Chondrocyte (in vitro differentiated cells): Measurements from ENCODE around the gene TFDP1. TPM values are rescaled to one million over a fixed set of nuclear protein-coding genes. Genes with fewer than 3 reads are reported as not detected.

Experiments
- DNase-seq: peaks from one replicate; pipeline ENCODE4 v3.0.0; 2021; ENCODE audit warnings: mixed read lengths, low spot score
- H3K27ac Mint-ChIP-seq: one replicate; pipeline ENCODE4 v1.8.0; 2021; ENCODE audit warnings: mild to moderate bottlenecking, moderate library complexity, mixed read lengths; ENCODE audit not compliant: unreplicated experiment
- H3K27me3 Mint-ChIP-seq: 2 replicates; pipeline ENCODE4 v1.8.0; 2021; ENCODE audit warnings: low read depth, mixed read lengths
- H3K36me3 Mint-ChIP-seq: 2 replicates; pipeline ENCODE4 v1.8.0; 2021; ENCODE audit warnings: low read depth, mixed read lengths
- H3K4me1 Mint-ChIP-seq: 2 replicates; pipeline ENCODE4 v1.8.0; 2021; ENCODE audit warnings: low read depth, mild to moderate bottlenecking, mixed read lengths
- H3K4me3 Mint-ChIP-seq: one replicate; pipeline ENCODE4 v1.8.0; 2021; ENCODE audit warnings: mild to moderate bottlenecking, moderate library complexity, mixed read lengths; ENCODE audit not compliant: unreplicated experiment
- H3K9me3 Mint-ChIP-seq: 2 replicates; pipeline ENCODE4 v1.8.0; 2021; ENCODE audit warnings: low read depth, mixed read lengths
- total RNA-seq: library from RNA; stranded (reverse); gene quantifications from 3 replicates; pipeline ENCODE4 v1.2.1, GENCODE V29; 2021
- TF ChIP-seq, protein P1 (sequence below): fragments of 200-600 bp; sonication (generic); IDR thresholded peaks from 2 replicates; pipeline ENCODE4 v1.5.0; 2021; ENCODE audit warnings: antibody characterized with exemption, mild to moderate bottlenecking, moderate library complexity

Gene TFDP1
- total RNA-seq, 1 donor from 2014 or later, result 54.3 TPM

- Mint-ChIP-seq H3K27me3 (no peaks in the 10 kb centered on the region), H3K36me3 (peaks cover 7% of the 10 kb centered on the region), H3K4me3 (no peak overlapping the region), H3K4me1 (no peaks in the 10 kb centered on the region), H3K27ac (no peak overlapping the region), H3K9me3 (no peaks in the 10 kb centered on the region)
- DNase-seq, result peak; percentile 47
- TF ChIP-seq, protein P1, sequence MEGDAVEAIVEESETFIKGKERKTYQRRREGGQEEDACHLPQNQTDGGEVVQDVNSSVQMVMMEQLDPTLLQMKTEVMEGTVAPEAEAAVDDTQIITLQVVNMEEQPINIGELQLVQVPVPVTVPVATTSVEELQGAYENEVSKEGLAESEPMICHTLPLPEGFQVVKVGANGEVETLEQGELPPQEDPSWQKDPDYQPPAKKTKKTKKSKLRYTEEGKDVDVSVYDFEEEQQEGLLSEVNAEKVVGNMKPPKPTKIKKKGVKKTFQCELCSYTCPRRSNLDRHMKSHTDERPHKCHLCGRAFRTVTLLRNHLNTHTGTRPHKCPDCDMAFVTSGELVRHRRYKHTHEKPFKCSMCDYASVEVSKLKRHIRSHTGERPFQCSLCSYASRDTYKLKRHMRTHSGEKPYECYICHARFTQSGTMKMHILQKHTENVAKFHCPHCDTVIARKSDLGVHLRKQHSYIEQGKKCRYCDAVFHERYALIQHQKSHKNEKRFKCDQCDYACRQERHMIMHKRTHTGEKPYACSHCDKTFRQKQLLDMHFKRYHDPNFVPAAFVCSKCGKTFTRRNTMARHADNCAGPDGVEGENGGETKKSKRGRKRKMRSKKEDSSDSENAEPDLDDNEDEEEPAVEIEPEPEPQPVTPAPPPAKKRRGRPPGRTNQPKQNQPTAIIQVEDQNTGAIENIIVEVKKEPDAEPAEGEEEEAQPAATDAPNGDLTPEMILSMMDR, result no peak
Measured at GRCh38 chr13:113599391-113599790, 14.8 kb downstream of the TFDP1 start.

DNA sequence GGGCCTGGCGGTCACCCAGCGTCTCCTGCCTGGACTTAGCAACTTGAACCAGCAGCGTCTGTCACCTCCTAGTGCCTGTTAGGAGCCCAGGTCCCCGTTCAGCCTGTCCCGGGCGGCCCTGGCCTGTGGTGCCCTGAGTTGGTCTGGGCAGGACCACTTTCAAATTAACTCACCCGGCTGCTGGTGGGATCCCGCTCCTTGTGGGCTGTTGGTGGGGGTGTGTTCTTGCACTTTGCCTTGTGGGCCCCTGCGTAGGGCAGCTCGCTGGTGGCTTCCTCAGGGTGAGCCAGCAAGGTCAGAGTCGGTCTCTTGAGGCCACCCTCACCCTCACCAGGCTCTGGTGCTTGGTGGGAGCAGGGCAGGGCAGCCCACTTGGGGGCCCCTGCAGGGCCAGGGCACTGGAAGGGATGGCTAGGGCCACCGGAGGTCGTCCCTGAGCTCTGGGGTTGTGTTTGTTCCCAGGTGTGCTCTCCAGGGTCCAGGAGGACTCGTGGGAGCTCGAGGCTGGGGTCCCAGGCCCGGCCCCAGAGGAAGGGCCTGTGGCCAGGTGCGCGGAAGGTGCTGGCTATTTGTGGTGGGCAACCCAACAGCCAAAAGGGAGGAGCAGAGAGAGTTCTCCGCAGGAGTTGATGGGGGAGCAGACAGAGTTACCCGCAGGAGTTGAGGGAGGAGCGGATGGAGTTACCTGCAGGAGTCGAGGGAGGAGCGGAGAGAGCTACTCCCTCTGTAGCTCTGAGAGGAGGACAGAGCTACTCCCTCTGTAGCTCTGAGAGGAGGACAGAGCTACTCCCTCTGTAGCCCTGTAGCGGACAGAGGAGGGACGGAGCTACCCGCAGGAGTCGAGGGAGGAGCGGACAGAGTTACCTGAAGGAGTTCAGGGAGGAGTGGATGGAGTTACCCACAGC lies 16.9 kb downstream of the TFDP1 start:
- no peaks in the 10 kb centered on the region for H3K4me1 Mint-ChIP-seq
- H3K4me3 Mint-ChIP-seq, result no peak overlapping the region
- TF ChIP-seq, protein P1, result no peak
- H3K36me3 Mint-ChIP-seq, result peaks cover 8% of the 10 kb centered on the region
- no peaks in the 10 kb centered on the region for H3K27me3 Mint-ChIP-seq
- no peaks in the 10 kb centered on the region for H3K9me3 Mint-ChIP-seq
- DNase-seq, result peak; percentile 89
- no peak overlapping the region for H3K27ac Mint-ChIP-seq

GRCh38 chr13:113602291-113602988 lies 17.9 kb downstream of the TFDP1 start:
- Mint-ChIP-seq H3K9me3 (no peaks in the 10 kb centered on the region), H3K27me3 (no peaks in the 10 kb centered on the region), H3K4me3 (no peak overlapping the region), H3K4me1 (no peaks in the 10 kb centered on the region), H3K36me3 (peaks cover 7% of the 10 kb centered on the region), H3K27ac (no peak overlapping the region)
- DNase-seq, result peak; percentile 68
- TF ChIP-seq, protein P1, result no peak

DNA sequence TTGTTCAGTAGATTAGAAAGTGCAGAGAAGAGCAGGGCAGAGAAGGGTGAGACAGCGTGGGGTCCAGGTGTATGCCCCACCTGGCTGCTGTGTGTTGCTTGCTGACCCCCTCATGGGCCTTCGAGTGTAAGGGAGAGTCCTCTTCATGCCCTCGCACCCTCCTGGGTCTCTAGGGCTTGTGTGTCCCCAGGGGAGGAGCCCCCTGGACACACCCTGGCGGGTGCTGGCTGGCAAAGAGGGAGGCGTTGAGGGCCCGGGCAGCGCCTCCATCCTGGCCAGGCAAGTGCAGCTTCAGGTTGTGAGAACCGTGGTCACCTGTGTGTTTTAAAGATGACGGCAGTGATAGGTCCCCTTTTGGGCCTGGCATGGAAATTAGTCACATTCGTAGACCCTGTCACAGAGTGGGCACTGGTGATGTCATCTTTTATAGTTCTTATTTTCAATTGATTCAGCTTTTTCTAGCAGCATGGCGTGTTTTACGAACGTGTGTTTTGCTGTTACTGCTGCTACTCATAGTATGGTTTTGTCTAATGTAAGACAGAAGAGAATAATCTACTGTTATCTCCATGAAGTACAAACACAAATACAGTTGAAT lies 18.7 kb downstream of the TFDP1 start:
- no peak overlapping the region for H3K27ac Mint-ChIP-seq
- H3K36me3 Mint-ChIP-seq, result peaks cover 7% of the 10 kb centered on the region
- peak; percentile 51 for DNase-seq

DNA sequence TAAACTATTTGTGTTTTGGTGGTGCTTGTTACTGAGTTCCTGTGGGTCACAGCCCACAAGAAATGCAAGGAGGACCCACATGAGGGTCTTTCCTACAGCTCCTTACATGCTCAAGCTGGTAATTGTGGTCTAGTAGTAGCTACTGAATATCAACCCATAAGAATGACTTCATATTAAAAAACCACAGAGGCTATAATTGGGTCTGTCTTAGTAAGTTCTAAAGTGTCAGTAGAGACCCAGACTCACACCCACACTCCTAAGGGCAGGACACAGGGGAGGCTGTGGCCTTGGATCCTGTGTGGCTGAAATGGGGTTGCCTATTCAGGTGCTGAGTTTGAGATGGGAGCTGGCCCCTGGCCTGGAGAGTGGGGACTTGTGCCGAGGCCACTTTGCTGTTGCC lies 19.6 kb downstream of the TFDP1 start:
- H3K4me1 Mint-ChIP-seq, result no peaks in the 10 kb centered on the region
- H3K9me3 Mint-ChIP-seq, result no peaks in the 10 kb centered on the region
- H3K36me3 Mint-ChIP-seq, result peaks cover 4% of the 10 kb centered on the region
- no peaks in the 10 kb centered on the region for H3K27me3 Mint-ChIP-seq
- no peak overlapping the region for H3K4me3 Mint-ChIP-seq
- TF ChIP-seq, protein P1, result no peak
- no peak overlapping the region for H3K27ac Mint-ChIP-seq
- no peak for DNase-seq

More for the DNA sequence above, 18.7 kb downstream of the TFDP1 start:
- TF ChIP-seq, protein P1, result no peak
- H3K4me3 Mint-ChIP-seq, result no peak overlapping the region
- no peaks in the 10 kb centered on the region for H3K4me1 Mint-ChIP-seq
- no peaks in the 10 kb centered on the region for H3K27me3 Mint-ChIP-seq
- no peaks in the 10 kb centered on the region for H3K9me3 Mint-ChIP-seq
